GM10847 (cell line): ENCODE measurements around the gene JAZF1.

Source experiments
- POLR2A ChIP-seq: IDR thresholded peaks from 2 replicates; pipeline ENCODE4 v1.6.1; 2011; ENCODE audit not compliant: insufficient read length; ENCODE audit errors: extremely low read depth

The JAZF1 gene

DNA sequence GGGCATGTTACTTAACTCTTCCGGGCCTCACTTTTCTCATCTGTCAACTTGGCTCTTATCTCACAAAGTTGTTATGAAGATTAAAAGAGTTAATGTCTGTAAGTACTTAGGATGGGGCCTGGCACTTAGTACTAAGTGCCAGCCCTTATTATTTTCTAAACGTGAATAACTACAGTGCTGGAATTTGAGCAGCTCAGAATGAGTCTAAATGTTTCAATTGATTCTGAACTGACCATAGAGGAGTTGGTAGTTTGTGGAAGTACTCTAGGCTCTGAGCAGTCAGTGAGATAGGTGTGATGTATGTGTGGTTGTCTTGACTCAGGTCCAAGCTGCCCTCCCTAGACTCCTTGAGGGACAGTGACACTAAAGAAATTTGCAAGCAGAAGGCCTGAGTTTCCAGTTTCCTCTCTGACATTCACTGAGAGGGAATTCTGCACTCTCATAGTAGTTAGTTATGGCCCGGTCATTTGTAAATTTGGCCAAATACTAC lies 18.5 kb upstream of the JAZF1 start:
- no peak for TF ChIP-seq POLR2A

GRCh38 chr7:28195910-28196620 lies 15.5 kb upstream of the JAZF1 start:
- no peak for TF ChIP-seq POLR2A

DNA sequence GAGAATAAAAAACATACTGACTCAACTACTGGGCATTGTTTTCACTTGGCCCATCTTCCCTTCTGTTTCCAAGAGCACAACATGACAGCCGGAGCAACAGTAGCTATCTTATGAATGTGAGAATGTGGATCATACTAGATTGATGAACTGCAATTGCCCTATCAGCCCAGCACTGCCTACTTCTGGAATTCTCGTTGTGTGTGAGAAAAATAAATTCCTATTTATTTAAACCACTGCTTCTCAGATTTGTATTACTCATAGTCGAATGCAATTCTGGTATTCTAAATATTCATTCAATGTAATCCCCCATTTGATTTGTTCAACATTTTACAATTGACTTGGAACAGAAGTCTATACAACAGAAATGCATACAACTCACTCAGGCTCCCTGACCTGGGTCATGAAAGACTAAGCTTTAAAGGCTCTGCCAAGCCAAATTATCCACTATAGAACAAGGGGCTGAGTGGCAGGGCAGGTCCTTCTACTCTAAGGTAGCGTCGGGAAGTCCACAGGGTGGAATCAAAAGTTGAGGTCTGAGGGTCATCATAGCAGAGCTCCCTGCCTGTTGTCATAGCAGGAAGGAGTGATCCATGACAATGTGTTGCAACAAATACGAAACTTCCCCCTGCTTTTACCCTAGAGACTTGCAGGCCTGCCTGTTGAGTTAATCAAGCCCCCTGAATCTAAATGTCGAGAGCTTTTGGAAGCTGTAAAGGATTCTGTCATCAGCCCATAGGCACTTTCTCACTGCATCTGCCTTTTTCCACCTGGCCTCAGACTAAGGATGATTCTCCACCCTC lies 12.4 kb upstream of the JAZF1 start:
- TF ChIP-seq POLR2A: no peak

DNA sequence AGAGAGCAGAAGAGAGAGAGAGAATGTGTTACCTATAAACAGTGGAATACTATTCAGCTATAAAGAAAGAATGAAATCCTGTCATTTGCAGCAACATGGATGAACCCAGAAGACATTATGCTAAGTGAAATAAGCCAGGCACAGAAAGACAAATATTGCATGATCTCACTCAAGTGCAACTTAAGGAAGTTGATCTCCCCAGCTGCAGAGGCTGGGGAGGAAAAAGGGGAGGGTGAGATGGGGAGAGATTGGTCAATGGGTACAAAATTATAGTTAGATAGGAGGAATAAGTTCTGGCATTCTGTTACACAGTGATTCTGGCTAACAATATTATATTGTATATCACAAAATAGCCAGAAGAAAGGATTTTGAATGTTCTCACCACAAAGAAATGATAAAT lies 11.2 kb upstream of the JAZF1 start:
- TF ChIP-seq POLR2A: no peak

- no peak for TF ChIP-seq POLR2A
Measured at GRCh38 chr7:28191184-28191583, 10.6 kb upstream of the JAZF1 start.

GRCh38 chr7:28190077-28190710 lies 9.6 kb upstream of the JAZF1 start:
- no peak for TF ChIP-seq POLR2A

- TF ChIP-seq POLR2A: no peak
Measured at GRCh38 chr7:28187012-28187411, 6.4 kb upstream of the JAZF1 start.

GRCh38 chr7:28183627-28184026 lies 3.0 kb upstream of the JAZF1 start:
- no peak for TF ChIP-seq POLR2A

GRCh38 chr7:28182071-28182471 lies 1.5 kb upstream of the JAZF1 start:
- no peak for TF ChIP-seq POLR2A

GRCh38 chr7:28181416-28181815 lies 821 bp upstream of the JAZF1 start:
- TF ChIP-seq POLR2A: no peak

- no peak for TF ChIP-seq POLR2A
Measured at GRCh38 chr7:28180031-28180363, 598 bp downstream of the JAZF1 start.

- no peak for TF ChIP-seq POLR2A
Measured at GRCh38 chr7:28179120-28180030, 1.2 kb downstream of the JAZF1 start.

DNA sequence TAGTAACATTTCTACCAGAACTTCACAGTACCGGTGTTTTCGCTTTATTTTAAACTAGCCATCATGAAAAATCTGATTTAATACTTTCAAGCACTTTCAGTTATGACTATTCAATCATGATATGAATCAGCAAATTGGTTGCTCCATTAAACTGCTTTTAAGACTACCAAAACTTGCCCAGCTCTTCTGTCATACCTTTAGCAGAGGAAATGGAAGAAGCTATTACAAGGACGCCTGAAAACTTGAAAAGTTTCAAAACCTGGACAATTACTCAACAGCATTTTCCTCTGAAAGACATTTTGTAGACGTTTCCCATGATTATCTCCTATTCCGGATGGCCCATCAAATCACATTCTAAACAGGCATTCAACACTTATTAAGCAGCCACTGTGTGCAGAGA lies 2.0 kb downstream of the JAZF1 start:
- TF ChIP-seq POLR2A: no peak

GRCh38 chr7:28177836-28178235 lies 2.8 kb downstream of the JAZF1 start:
- TF ChIP-seq POLR2A: no peak

- TF ChIP-seq POLR2A: no peak
Measured at GRCh38 chr7:28176645-28177044, 4.0 kb downstream of the JAZF1 start.
